ENCODE measurements around the gene HSD11B1L. TPM values are rescaled to one million over a fixed set of nuclear protein-coding genes. Genes with fewer than 3 reads are reported as not detected.
A peak's percentile ranks its signal among the peaks of the same experiment; 100 is the strongest.

HSD11B1L gene
- polyA plus RNA-seq, 3 donors, result 1.9 to 2.5 (median 2.4) TPM

- H3K9ac ChIP-seq (ENCODE audit: insufficient read depth, low read length, poor library complexity, severe bottlenecking), result no peak overlapping the region
- TF ChIP-seq CTCF (IDR thresholded peaks at IDR 0.05), result no peak
- no peak overlapping the region for H3K4me3 ChIP-seq (replicated peaks in 1 of 3; ENCODE audit: low read depth in 2 of 3, low read length in 3 of 3)
- 96% methylated on average over 10 of the region's 13 CpGs for WGBS (ENCODE audit: insufficient coverage)
- Mint-ChIP-seq H3K27ac (peak overlapping the region in 3 of 7 donors; percentile 36 to 76 (median 43)), H3K27me3 (ENCODE audit: low read depth in 3 of 3) (no peaks in the 10 kb centered on the region), H3K9me3 (peaks cover 0 to 5% (median 0%) of the 10 kb centered on the region in 7 donors), H3K4me1 (peaks cover 2% of the 10 kb centered on the region), H3K36me3 (peaks cover 23 to 54% of the 10 kb centered on the region in 2 donors), H3K4me3 (no peak overlapping the region)
- H3K79me2 ChIP-seq (ENCODE audit: insufficient read depth, low read length), result no peaks in the 10 kb centered on the region
- H3K4me1 ChIP-seq (ENCODE audit: control insufficient read depth in 1 of 2, insufficient read depth in 2 of 2, low read length in 2 of 2), result no peaks in the 10 kb centered on the region
- intact Hi-C loops (cut with micrococcal nuclease), result no loop called here
- H3K36me3 ChIP-seq (replicated peaks in 1 of 2; ENCODE audit: control insufficient read depth in 1 of 2, insufficient read depth in 2 of 2, low read length in 2 of 2), result peaks cover 24 to 37% of the 10 kb centered on the region in 2 donors
- H3K27ac ChIP-seq (ENCODE audit: low read depth in 1 of 2, low read length in 2 of 2), result no peak overlapping the region
- H3K27me3 ChIP-seq (ENCODE audit: control insufficient read depth in 2 of 2, insufficient read depth in 2 of 2, low read length in 2 of 2), result no peaks in the 10 kb centered on the region
- H2AFZ ChIP-seq (ENCODE audit: insufficient read depth, low read depth, low read length, poor library complexity, severe bottlenecking), result no peak overlapping the region
- no peaks in the 10 kb centered on the region for H3K9me3 ChIP-seq (replicated peaks in 1 of 2; ENCODE audit: control insufficient read depth in 1 of 2, insufficient read depth in 1 of 2, low read length in 2 of 2)
- peaks cover 16% of the 10 kb centered on the region for H4K20me1 ChIP-seq (ENCODE audit: insufficient read depth, low read length)
- no peak overlapping the region for H3K4me2 ChIP-seq (replicated peaks; ENCODE audit: extremely low read depth, low read length, poor library complexity, severe bottlenecking)
- no peak for DNase-seq
Measured at GRCh38 chr19:5672708-5673459, 7.9 kb upstream of the HSD11B1L start.

GRCh38 chr19:5673752-5674151 is 7.1 kb upstream of the HSD11B1L start:
- Histone ChIP-seq H3K9me3 (replicated peaks in 1 of 2; ENCODE audit: control insufficient read depth in 1 of 2, insufficient read depth in 1 of 2, low read length in 2 of 2) (no peaks in the 10 kb centered on the region), H3K36me3 (replicated peaks in 1 of 2; ENCODE audit: control insufficient read depth in 1 of 2, insufficient read depth in 2 of 2, low read length in 2 of 2) (peaks cover 18 to 30% of the 10 kb centered on the region in 2 donors), H3K4me1 (ENCODE audit: control insufficient read depth in 1 of 2, insufficient read depth in 2 of 2, low read length in 2 of 2) (no peaks in the 10 kb centered on the region), H4K20me1 (ENCODE audit: insufficient read depth, low read length) (peaks cover 13% of the 10 kb centered on the region), H3K79me2 (ENCODE audit: insufficient read depth, low read length) (no peaks in the 10 kb centered on the region), H2AFZ (ENCODE audit: insufficient read depth, low read depth, low read length, poor library complexity, severe bottlenecking) (no peak overlapping the region), H3K27ac (ENCODE audit: low read depth in 1 of 2, low read length in 2 of 2) (no peak overlapping the region), H3K27me3 (ENCODE audit: control insufficient read depth in 2 of 2, insufficient read depth in 2 of 2, low read length in 2 of 2) (no peaks in the 10 kb centered on the region), H3K4me2 (replicated peaks; ENCODE audit: extremely low read depth, low read length, poor library complexity, severe bottlenecking) (no peak overlapping the region), H3K9ac (ENCODE audit: insufficient read depth, low read length, poor library complexity, severe bottlenecking) (no peak overlapping the region), H3K4me3 (replicated peaks in 1 of 3; ENCODE audit: low read depth in 2 of 3, low read length in 3 of 3) (no peak overlapping the region)
- H3K27me3 Mint-ChIP-seq (ENCODE audit: low read depth in 3 of 3), result no peaks in the 10 kb centered on the region
- intact Hi-C loops (cut with micrococcal nuclease), result no loop called here
- H3K9me3 Mint-ChIP-seq, result peaks cover 0 to 5% (median 0%) of the 10 kb centered on the region in 7 donors
- no peak overlapping the region for H3K27ac Mint-ChIP-seq
- DNase-seq, result no peak
- peaks cover 2% of the 10 kb centered on the region for H3K4me1 Mint-ChIP-seq
- no peak overlapping the region for H3K4me3 Mint-ChIP-seq
- peaks cover 18 to 46% of the 10 kb centered on the region in 2 donors for H3K36me3 Mint-ChIP-seq
- WGBS (ENCODE audit: insufficient coverage), result 100% methylated on average over 1 of the region's 1 CpG
- TF ChIP-seq CTCF (IDR thresholded peaks at IDR 0.05), result no peak

All from CD14-positive monocyte (primary cell).